BJ (cell line): ENCODE results near the gene STX10. TPM values are rescaled to one million over a fixed set of nuclear protein-coding genes. Genes with fewer than 3 reads are reported as not detected.

Source experiments
- CTCF ChIA-PET: fragments of 350-600 bp; formaldehyde crosslinking; extraction: SDS; loops from one replicate; lab custom pipeline; 2021; ENCODE audit warnings: antibody characterized with exemption, inconsistent platforms; lab: Yijun Ruan, JAX
- POLR2A ChIA-PET: fragments of 300-600 bp; sonication (Branson Sonifier 250); formaldehyde crosslinking; extraction: SDS; loops from one replicate; lab custom pipeline; 2021; ENCODE audit warnings: antibody characterized with exemption; lab: Charles Lee
- DNase-seq: peaks from one replicate; pipeline ENCODE4 v3.0.0-alpha.2; 2011; ENCODE audit warnings: low read depth
- H3K27me3 ChIP-seq: 2 replicates; pipeline ENCODE4 v1.6.0; 2011; ENCODE audit warnings: low read length; ENCODE audit not compliant: control insufficient read depth, insufficient read depth
- H3K36me3 ChIP-seq: 2 replicates; pipeline ENCODE4 v1.5.1; 2011; ENCODE audit warnings: low read length; ENCODE audit not compliant: control insufficient read depth, insufficient read depth
- H3K4me3 ChIP-seq: 2 replicates; pipeline ENCODE4 v1.5.1; 2011; ENCODE audit warnings: low read depth, mild to moderate bottlenecking, control low read depth, low read length
- CTCF ChIP-seq: IDR thresholded peaks from 2 replicates; pipeline ENCODE4 v1.5.1; 2011; ENCODE audit warnings: low read depth, mild to moderate bottlenecking, control low read depth, inconsistent platforms, low read length, moderate library complexity; ENCODE audit not compliant: insufficient read depth
- polyA plus RNA-seq: library from polyadenylated mRNA; depleted of rRNA; stranded (reverse); fragments of >200 nt; gene quantifications from 2 replicates; pipeline ENCODE4 v1.2.3, GENCODE V29; 2011

The STX10 gene
- polyA plus RNA-seq, 1 experiment: 73.1 TPM

GRCh38 chr19:13100031-13100588 is 50.1 kb downstream of the STX10 start:
- CTCF ChIA-PET: interaction anchor here (0.6 to 3.5 kb wide), 7 partner anchors 38 to 164 kb away, joined by 3 to 15 read pairs (median 3); no protein-coding TSS in a partner anchor
- POLR2A ChIA-PET: no interaction called here

GRCh38 chr19:13099073-13099999 is 50.8 kb downstream of the STX10 start:
- DNase-seq: no peak
- ChIA-PET POLR2A (no interaction called here), CTCF (interaction anchor here (0.6 to 3.5 kb wide), 7 partner anchors 37 to 163 kb away, joined by 3 to 15 read pairs (median 3); no protein-coding TSS in a partner anchor)
- Histone ChIP-seq H3K4me3 (no peak overlapping the region), H3K27me3 (no peaks in the 10 kb centered on the region), H3K36me3 (peaks cover 8% of the 10 kb centered on the region)
- TF ChIP-seq CTCF: no peak

More at GRCh38 chr19:13100031-13100588, 50.1 kb downstream of the STX10 start:
- DNase-seq: no peak
- H3K36me3 ChIP-seq: peaks cover 6% of the 10 kb centered on the region
- H3K4me3 ChIP-seq: no peak overlapping the region
- no peaks in the 10 kb centered on the region for H3K27me3 ChIP-seq
- TF ChIP-seq CTCF: no peak

- peaks cover 9% of the 10 kb centered on the region for H3K36me3 ChIP-seq
- peak overlapping the region; percentile 14; the same call in 1 of the 2 replicates for H3K4me3 ChIP-seq
- no peak for DNase-seq
- ChIA-PET CTCF (no interaction called here), POLR2A (no interaction called here)
- H3K27me3 ChIP-seq: no peaks in the 10 kb centered on the region
- no peak for TF ChIP-seq CTCF
Measured at GRCh38 chr19:13098277-13099072, 51.7 kb downstream of the STX10 start.

GRCh38 chr19:13097463-13098258 is 52.5 kb downstream of the STX10 start:
- Histone ChIP-seq H3K27me3 (no peaks in the 10 kb centered on the region), H3K4me3 (no peak overlapping the region), H3K36me3 (peaks cover 9% of the 10 kb centered on the region)
- DNase-seq: no peak
- ChIA-PET POLR2A (no interaction called here), CTCF (no interaction called here)
- TF ChIP-seq CTCF: no peak
